HepG2 (cell line): ENCODE results near the gene PTF1A. TPM values are rescaled to one million over a fixed set of nuclear protein-coding genes. Genes with fewer than 3 reads are reported as not detected.

ENCODE experiments used
- ATAC-seq: fragments of 200-7000 bp; cut with Tn5 transposase; 3 replicates; pipeline ENCODE4 v1.9.1; 2020; ENCODE audit warnings: mild to moderate bottlenecking, moderate library complexity
- BruUV-seq: library from RNA; stranded (reverse); fragments of 400-500 nt; replicated peaks from 2 replicates; lab custom pipeline; 2021; lab: Mats Ljungman, UMichigan
- CTCF ChIA-PET: fragments of 300-600 bp; formaldehyde crosslinking; extraction: SDS; loops from one replicate; lab custom pipeline; 2021; ENCODE audit warnings: low total read pairs, inconsistent platforms, low intra/inter-chr PET ratio; lab: Yijun Ruan, JAX
- POLR2A ChIA-PET: fragments of 350-600 bp; sonication (Branson Sonifier 250); formaldehyde crosslinking; loops from one replicate; lab custom pipeline; 2020; ENCODE audit warnings: antibody characterized with exemption, inconsistent platforms; lab: Yijun Ruan, JAX
- DNase-seq: peaks from one replicate; pipeline ENCODE4 v3.0.0-alpha.2; 2015; ENCODE audit warnings: low spot score
- FAIRE-seq: peaks from 3 replicates; lab custom pipeline; 2011; peaks lifted over from hg19 to GRCh38; lab: Jason Lieb, UNC
- H2AFZ ChIP-seq: one replicate; pipeline ENCODE4 v1.6.1; 2011; ENCODE audit warnings: low read length, inconsistent platforms
- H3K27ac ChIP-seq: fragments of 300-600 bp; 3 replicates; pipeline ENCODE4 v1.8.0; 2011; ENCODE audit warnings: mixed run types, mild to moderate bottlenecking, mixed read lengths, low read length, inconsistent platforms; ENCODE audit not compliant: insufficient read depth; ENCODE audit errors: extremely low read length
- H3K27me3 ChIP-seq, 2 experiments: fragments of 200-600 bp in 1 of 2; 2 replicates in 1 of 2; 3 replicates in 1 of 2; pipeline versions ENCODE4 v1.6.0 to v1.8.0; 2011; ENCODE audit warnings: low read length in 2 of 2, mild to moderate bottlenecking in 2 of 2, moderate library complexity in 2 of 2, inconsistent platforms in 1 of 2; ENCODE audit not compliant: insufficient read depth in 2 of 2, control insufficient read depth in 1 of 2
- H3K36me3 ChIP-seq, 2 experiments: fragments of 200-600 bp in 1 of 2; replicated peaks in 1 of 2; 2 replicates in 1 of 2; 3 replicates in 1 of 2; pipeline versions ENCODE4 v1.5.1 to v1.8.0; 2011; ENCODE audit warnings: low read length in 2 of 2, inconsistent platforms in 1 of 2; ENCODE audit not compliant: insufficient read depth in 2 of 2, control insufficient read depth in 1 of 2
- H3K4me1 ChIP-seq: 2 replicates; pipeline ENCODE4 v1.5.1; 2012; ENCODE audit warnings: low read length, inconsistent platforms; ENCODE audit not compliant: insufficient read depth
- H3K4me2 ChIP-seq: 2 replicates; pipeline ENCODE4 v1.6.0; 2011; ENCODE audit warnings: low read depth, low read length, inconsistent platforms
- H3K4me3 ChIP-seq, 3 experiments: fragments of 200-600 bp in 1 of 3; sonication (generic), shearing (Covaris generic) in 1 of 3; replicated peaks in 1 of 3; 2 replicates each; pipeline ENCODE4 v1.5.1; 2011 to 2016; ENCODE audit warnings: low read length in 3 of 3, inconsistent platforms in 2 of 3, low read depth in 2 of 3, mild to moderate bottlenecking in 2 of 3, control low read depth in 1 of 3, mixed read lengths in 1 of 3; ENCODE audit not compliant: insufficient read depth in 1 of 3
- H3K79me2 ChIP-seq: one replicate; pipeline ENCODE4 v1.6.1; 2011; ENCODE audit warnings: low read length, inconsistent platforms; ENCODE audit not compliant: insufficient read depth
- H3K9ac ChIP-seq: 2 replicates; pipeline ENCODE4 v1.6.0; 2011; ENCODE audit warnings: mild to moderate bottlenecking, low read depth, low read length, inconsistent platforms; ENCODE audit not compliant: insufficient read depth
- H3K9me3 ChIP-seq: 2 replicates; pipeline ENCODE4 v1.5.1; 2012; ENCODE audit warnings: mild to moderate bottlenecking, low read length
- H4K20me1 ChIP-seq: 2 replicates; pipeline ENCODE4 v1.6.0; 2011; ENCODE audit warnings: inconsistent platforms, mild to moderate bottlenecking, low read length, moderate library complexity; ENCODE audit not compliant: insufficient read depth
- BCL6 ChIP-seq: IDR thresholded peaks from 2 replicates; pipeline ENCODE4 v1.6.1; 2016; ENCODE audit warnings: missing genetic modification reagents, missing compliant biosample characterization
- FOXA1 ChIP-seq, 2 experiments: fragments of 450-650 bp in 1 of 2; sonication (generic) in 1 of 2; formaldehyde crosslinking in 1 of 2; IDR thresholded peaks; 2 replicates each; pipeline versions ENCODE4 v1.4.0 to v1.6.1; 2016 to 2020; ENCODE audit warnings: missing genetic modification reagents in 1 of 2
- FOXA3 ChIP-seq: IDR thresholded peaks from 2 replicates; pipeline ENCODE4 v1.6.1; 2016; ENCODE audit warnings: missing genetic modification reagents, missing compliant biosample characterization
- HMG20A ChIP-seq: IDR thresholded peaks from 2 replicates; pipeline ENCODE4 v1.6.1; 2016; ENCODE audit warnings: borderline replicate concordance
- IRX3 ChIP-seq: sonication (generic); formaldehyde crosslinking; IDR thresholded peaks from 2 replicates; pipeline ENCODE4 v1.8.1; 2023; ENCODE audit warnings: mild to moderate bottlenecking, low read depth, missing genetic modification reagents, borderline replicate concordance
- MAFF ChIP-seq: IDR thresholded peaks from 2 replicates; pipeline ENCODE4 v1.6.1; 2011; ENCODE audit warnings: low read depth, low read length, improper control_type of control experiment
- MAFK ChIP-seq, 2 experiments: IDR thresholded peaks in 1 of 2; conservative IDR thresholded peaks in 1 of 2; 2 replicates each; pipeline ENCODE4 v1.6.1; 2011; ENCODE audit warnings: improper control_type of control experiment in 2 of 2, low read length in 2 of 2
- SAP130 ChIP-seq: IDR thresholded peaks from 2 replicates; pipeline ENCODE4 v1.6.1; 2016; ENCODE audit warnings: low read depth
- SOX5 ChIP-seq: IDR thresholded peaks from 2 replicates; pipeline ENCODE4 v1.6.1; 2016; ENCODE audit warnings: borderline replicate concordance
- TEAD3 ChIP-seq: optimal IDR thresholded peaks from 2 replicates; pipeline ENCODE3; 2016; ENCODE audit warnings: borderline replicate concordance
- XBP1 ChIP-seq: sonication (generic); formaldehyde crosslinking; IDR thresholded peaks from 2 replicates; pipeline ENCODE4 v1.5.0; 2020; ENCODE audit warnings: missing genetic modification reagents
- ZNF12 ChIP-seq: sonication (generic); formaldehyde crosslinking; IDR thresholded peaks from 2 replicates; pipeline ENCODE4 v1.5.0; 2020; ENCODE audit warnings: missing genetic modification reagents
- ZNF333 ChIP-seq: sonication (generic); formaldehyde crosslinking; IDR thresholded peaks from 2 replicates; pipeline ENCODE4 v1.4.0; 2020; ENCODE audit warnings: mild to moderate bottlenecking, missing genetic modification reagents, borderline replicate concordance
- ZNF501 ChIP-seq: sonication (generic); formaldehyde crosslinking; IDR thresholded peaks from 2 replicates; pipeline ENCODE4 v1.5.1; 2020; ENCODE audit warnings: mild to moderate bottlenecking, moderate library complexity, missing genetic modification reagents
- ZNF550 ChIP-seq: sonication (generic); formaldehyde crosslinking; IDR thresholded peaks from 2 replicates; pipeline ENCODE4 v1.4.0; 2020; ENCODE audit warnings: mild to moderate bottlenecking, missing genetic modification reagents, borderline replicate concordance
- ZSCAN31 ChIP-seq: sonication (generic); formaldehyde crosslinking; IDR thresholded peaks from 2 replicates; pipeline ENCODE4 v1.5.0; 2020; ENCODE audit warnings: low read depth, mild to moderate bottlenecking, missing genetic modification reagents
- WGBS: methylation state at CpG from one replicate; pipeline ENCODE4 v1.1.6; 2017; ENCODE audit warnings: low lambda C conversion rate; 5-methylcytosine and 5-hydroxymethylcytosine counted together
- in situ Hi-C: cut with HindIII; loops from 2 replicates; pipeline ENCODE4 v1.10.0; 2017; ENCODE audit warnings: low pct_unique_long_range_greater_than_20kb; ENCODE audit not compliant: extremely low pct_ligation_motif_present
- intact Hi-C: fragments of 100-400 bp; cut with micrococcal nuclease; formaldehyde crosslinking; loops from one replicate; pipeline ENCODE4 v1.10.0; 2022; ENCODE audit not compliant: unreplicated experiment
- polyA plus RNA-seq, 8 experiments: library from polyadenylated mRNA; depleted of rRNA in 3 of 8; stranded (reverse) in 7 of 8; unstranded in 1 of 8; fragments of >200 nt; fragmentation: Illumina TruSeq in 4 of 8; extraction: Trizol in 4 of 8; gene quantifications; 2 replicates each; pipeline versions ENCODE4 v1.2.1 to v1.2.3, GENCODE V29; 2011 to 2016; ENCODE audit warnings: low read depth in 4 of 8, missing spikeins in 1 of 8, mixed read lengths in 1 of 8; ENCODE audit not compliant: insufficient read depth in 1 of 8
- total RNA-seq, 5 experiments: library from RNA; depleted of rRNA; stranded (reverse); fragments of >200 nt; fragmentation: Illumina TruSeq; extraction: Trizol; gene quantifications; 2 replicates each; pipeline ENCODE4 v1.2.3, GENCODE V29; 2016; ENCODE audit warnings: low read depth in 1 of 5
- TF ChIP-seq, protein P1 (sequence below): sonication (generic); formaldehyde crosslinking; IDR thresholded peaks from 2 replicates; pipeline ENCODE4 v1.8.1; 2023; ENCODE audit warnings: missing genetic modification reagents, mild to moderate bottlenecking, borderline replicate concordance
- TF ChIP-seq, protein P2 (sequence below): sonication (generic); formaldehyde crosslinking; conservative IDR thresholded peaks from 2 replicates; pipeline ENCODE4 v1.4.0; 2020; ENCODE audit warnings: mild to moderate bottlenecking, missing genetic modification reagents, moderate library complexity

Gene PTF1A
- total and polyA plus RNA-seq, 2 of the 13 experiments (the other 11 are each of a cell fraction or from before 2014, with no cell fraction given) = not detected

DNA sequence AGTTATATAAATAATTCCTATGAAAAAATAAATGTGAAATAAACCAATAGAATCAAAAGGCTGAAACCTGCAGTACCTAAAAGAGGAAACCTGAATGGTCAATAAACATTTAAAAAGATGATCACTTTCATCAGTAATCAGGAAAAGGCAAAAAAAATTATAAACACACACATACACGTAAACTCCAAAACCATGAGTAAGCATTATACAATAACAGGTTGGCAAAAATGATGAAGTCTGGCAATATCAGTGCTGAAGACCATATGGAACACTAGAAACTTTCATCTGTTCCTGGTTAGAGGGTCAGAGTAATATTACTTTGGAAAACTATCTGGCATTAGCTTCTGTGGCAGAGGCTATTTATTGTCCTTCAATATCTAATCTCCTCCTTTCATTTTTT lies 38.5 kb downstream of the PTF1A start:
- no peak for ATAC-seq

GRCh38 chr10:23238015-23238414 lies 45.9 kb downstream of the PTF1A start:
- ATAC-seq = peak; percentile 98
- 0% methylated on average over 3 of the region's 3 CpGs for WGBS
- in situ Hi-C loops = no loop called here
- TF ChIP-seq SAP130 (CRISPR knock-in tag) (0 out of 2 replicates have a peak, but pooled peaks have one; percentile 12), TEAD3 (CRISPR knock-in tag) (peak; percentile 42), ZNF550 (CRISPR knock-in tag) (no peak), SOX5 (CRISPR knock-in tag) (peak; percentile 35; the same call in 1 of the 2 replicates), FOXA3 (peak; percentile 75), ZNF333 (CRISPR knock-in tag) (no peak), HMG20A (0 out of 2 replicates have a peak, but pooled peaks have one; percentile 20), IRX3 (CRISPR knock-in tag) (no peak), XBP1 (CRISPR knock-in tag) (no peak), ZNF501 (no peak), ZNF12 (peak; percentile 75), BCL6 (peak; percentile 55), FOXA1 (IDR thresholded peaks at IDR 0.05) (no peak), FOXA1 (CRISPR knock-in tag; IDR thresholded peaks at IDR 0.05) (peak; percentile 56)
- TF ChIP-seq, protein P1, sequence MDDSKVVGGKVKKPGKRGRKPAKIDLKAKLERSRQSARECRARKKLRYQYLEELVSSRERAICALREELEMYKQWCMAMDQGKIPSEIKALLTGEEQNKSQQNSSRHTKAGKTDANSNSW (CRISPR knock-in tag) = no peak
- TF ChIP-seq, protein P2, sequence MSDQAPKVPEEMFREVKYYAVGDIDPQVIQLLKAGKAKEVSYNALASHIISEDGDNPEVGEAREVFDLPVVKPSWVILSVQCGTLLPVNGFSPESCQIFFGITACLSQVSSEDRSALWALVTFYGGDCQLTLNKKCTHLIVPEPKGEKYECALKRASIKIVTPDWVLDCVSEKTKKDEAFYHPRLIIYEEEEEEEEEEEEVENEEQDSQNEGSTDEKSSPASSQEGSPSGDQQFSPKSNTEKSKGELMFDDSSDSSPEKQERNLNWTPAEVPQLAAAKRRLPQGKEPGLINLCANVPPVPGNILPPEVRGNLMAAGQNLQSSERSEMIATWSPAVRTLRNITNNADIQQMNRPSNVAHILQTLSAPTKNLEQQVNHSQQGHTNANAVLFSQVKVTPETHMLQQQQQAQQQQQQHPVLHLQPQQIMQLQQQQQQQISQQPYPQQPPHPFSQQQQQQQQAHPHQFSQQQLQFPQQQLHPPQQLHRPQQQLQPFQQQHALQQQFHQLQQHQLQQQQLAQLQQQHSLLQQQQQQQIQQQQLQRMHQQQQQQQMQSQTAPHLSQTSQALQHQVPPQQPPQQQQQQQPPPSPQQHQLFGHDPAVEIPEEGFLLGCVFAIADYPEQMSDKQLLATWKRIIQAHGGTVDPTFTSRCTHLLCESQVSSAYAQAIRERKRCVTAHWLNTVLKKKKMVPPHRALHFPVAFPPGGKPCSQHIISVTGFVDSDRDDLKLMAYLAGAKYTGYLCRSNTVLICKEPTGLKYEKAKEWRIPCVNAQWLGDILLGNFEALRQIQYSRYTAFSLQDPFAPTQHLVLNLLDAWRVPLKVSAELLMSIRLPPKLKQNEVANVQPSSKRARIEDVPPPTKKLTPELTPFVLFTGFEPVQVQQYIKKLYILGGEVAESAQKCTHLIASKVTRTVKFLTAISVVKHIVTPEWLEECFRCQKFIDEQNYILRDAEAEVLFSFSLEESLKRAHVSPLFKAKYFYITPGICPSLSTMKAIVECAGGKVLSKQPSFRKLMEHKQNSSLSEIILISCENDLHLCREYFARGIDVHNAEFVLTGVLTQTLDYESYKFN = peak; percentile 54

More for the DNA sequence above, 38.5 kb downstream of the PTF1A start:
- no peak for DNase-seq
- H3K9ac ChIP-seq = no peak overlapping the region
- intact Hi-C loops = no loop called here
- H3K9me3 ChIP-seq = no peaks in the 10 kb centered on the region
- TF ChIP-seq ZSCAN31 (CRISPR knock-in tag) = no peak
- peak; percentile 39 for TF ChIP-seq MAFF
- peak in 1 of 2 experiments; percentile 56; a peak in 2 of 4 replicates for TF ChIP-seq MAFK (conservative IDR thresholded peaks at IDR 0.05 in 1 of 2, IDR thresholded peaks at IDR 0.05 in 1 of 2; ENCODE audit: low read length in 2 of 2)
- POLR2A ChIA-PET = no interaction called here
- no peaks in the 10 kb centered on the region for H3K79me2 ChIP-seq
- H3K4me1 ChIP-seq = no peaks in the 10 kb centered on the region
- no TSS peak for BruUV-seq
- no peak overlapping the region for H2AFZ ChIP-seq
- no peak overlapping the region for H3K4me3 ChIP-seq
- no peaks in the 10 kb centered on the region for H4K20me1 ChIP-seq
- no peak for FAIRE-seq
- H3K27ac ChIP-seq = no peak overlapping the region
- WGBS = 4% methylated on average over 1 of the region's 1 CpG
- no peaks in the 10 kb centered on the region for H3K36me3 ChIP-seq
- H3K27me3 ChIP-seq = no peaks in the 10 kb centered on the region
- in situ Hi-C loops = no loop called here
- CTCF ChIA-PET = no interaction called here
- no peak overlapping the region for H3K4me2 ChIP-seq

More at GRCh38 chr10:23238015-23238414, 45.9 kb downstream of the PTF1A start:
- Histone ChIP-seq H4K20me1 (no peaks in the 10 kb centered on the region), H3K27ac (no peak overlapping the region), H3K4me1 (peaks cover 33% of the 10 kb centered on the region), H3K27me3 (no peaks in the 10 kb centered on the region), H3K36me3 (no peaks in the 10 kb centered on the region), H3K4me3 (no peak overlapping the region), H3K9me3 (no peaks in the 10 kb centered on the region), H3K9ac (no peak overlapping the region), H2AFZ (no peak overlapping the region), H3K4me2 (no peak overlapping the region), H3K79me2 (no peaks in the 10 kb centered on the region)
- CTCF ChIA-PET = no interaction called here
- FAIRE-seq (peak; percentile 4), DNase-seq (peak; percentile 52)
- intact Hi-C loops = no loop called here
- no TSS peak for BruUV-seq
- POLR2A ChIA-PET = no interaction called here
